Measurements from ENCODE around the gene RNF150. TPM values are rescaled to one million over a fixed set of nuclear protein-coding genes. Genes with fewer than 3 reads are reported as not detected.

RNF150 gene
- polyA plus RNA-seq, 1 donor = 9.0 TPM

- H3K4me1 ChIP-seq (ENCODE audit: control insufficient read depth, insufficient read depth, low read length) = no peaks in the 10 kb centered on the region
- no peaks in the 10 kb centered on the region for H3K36me3 ChIP-seq (ENCODE audit: control insufficient read depth, insufficient read depth, low read length)
- DNase-seq = peak in 1 of 2 donors; percentile 12
- H3K9me3 ChIP-seq (ENCODE audit: control insufficient read depth, low read depth, low read length) = no peaks in the 10 kb centered on the region
- H3K27me3 ChIP-seq (ENCODE audit: control insufficient read depth, insufficient read depth, low read length) = no peaks in the 10 kb centered on the region
- H3K4me3 ChIP-seq (ENCODE audit: low read length) = no peak overlapping the region
- no CpG with 5 or more reads among the region's 1 CpG for WGBS (ENCODE audit: insufficient coverage, low lambda C conversion rate)
- no peak overlapping the region for H3K27ac ChIP-seq (ENCODE audit: low read length)
Measured at GRCh38 chr4:140955641-140956040, 177.6 kb downstream of the RNF150 start.

GRCh38 chr4:140952717-140953116 lies 180.6 kb downstream of the RNF150 start:
- H3K27ac ChIP-seq (ENCODE audit: low read length) = no peak overlapping the region
- no peaks in the 10 kb centered on the region for H3K4me1 ChIP-seq (ENCODE audit: control insufficient read depth, insufficient read depth, low read length)
- no peak overlapping the region for H3K4me3 ChIP-seq (ENCODE audit: low read length)
- DNase-seq = no peak
- no peaks in the 10 kb centered on the region for H3K27me3 ChIP-seq (ENCODE audit: control insufficient read depth, insufficient read depth, low read length)
- 100% methylated on average over 1 of the region's 3 CpGs for WGBS (ENCODE audit: insufficient coverage, low lambda C conversion rate)
- H3K9me3 ChIP-seq (ENCODE audit: control insufficient read depth, low read depth, low read length) = no peaks in the 10 kb centered on the region
- no peaks in the 10 kb centered on the region for H3K36me3 ChIP-seq (ENCODE audit: control insufficient read depth, insufficient read depth, low read length)

- H3K27ac ChIP-seq (ENCODE audit: low read length) = no peak overlapping the region
- no peak for DNase-seq
- H3K4me1 ChIP-seq (ENCODE audit: control insufficient read depth, insufficient read depth, low read length) = no peaks in the 10 kb centered on the region
- WGBS (ENCODE audit: insufficient coverage, low lambda C conversion rate) = 100% methylated on average over 1 of the region's 7 CpGs
- no peaks in the 10 kb centered on the region for H3K27me3 ChIP-seq (ENCODE audit: control insufficient read depth, insufficient read depth, low read length)
- H3K9me3 ChIP-seq (ENCODE audit: control insufficient read depth, low read depth, low read length) = no peaks in the 10 kb centered on the region
- no peak overlapping the region for H3K4me3 ChIP-seq (ENCODE audit: low read length)
- H3K36me3 ChIP-seq (ENCODE audit: control insufficient read depth, insufficient read depth, low read length) = no peaks in the 10 kb centered on the region
Measured at GRCh38 chr4:140947506-140947905, 185.8 kb downstream of the RNF150 start.

GRCh38 chr4:140945106-140945505 lies 188.2 kb downstream of the RNF150 start:
- H3K27ac ChIP-seq (ENCODE audit: low read length) = no peak overlapping the region
- H3K27me3 ChIP-seq (ENCODE audit: control insufficient read depth, insufficient read depth, low read length) = no peaks in the 10 kb centered on the region
- no peaks in the 10 kb centered on the region for H3K9me3 ChIP-seq (ENCODE audit: control insufficient read depth, low read depth, low read length)
- 79% methylated on average over 2 of the region's 2 CpGs for WGBS (ENCODE audit: insufficient coverage, low lambda C conversion rate)
- H3K4me3 ChIP-seq (ENCODE audit: low read length) = no peak overlapping the region
- no peaks in the 10 kb centered on the region for H3K4me1 ChIP-seq (ENCODE audit: control insufficient read depth, insufficient read depth, low read length)
- no peak for DNase-seq
- H3K36me3 ChIP-seq (ENCODE audit: control insufficient read depth, insufficient read depth, low read length) = no peaks in the 10 kb centered on the region

GRCh38 chr4:140944572-140944971 lies 188.7 kb downstream of the RNF150 start:
- no peaks in the 10 kb centered on the region for H3K9me3 ChIP-seq (ENCODE audit: control insufficient read depth, low read depth, low read length)
- no peak for DNase-seq
- WGBS (ENCODE audit: insufficient coverage, low lambda C conversion rate) = 75% methylated on average over 2 of the region's 2 CpGs
- no peaks in the 10 kb centered on the region for H3K4me1 ChIP-seq (ENCODE audit: control insufficient read depth, insufficient read depth, low read length)
- no peak overlapping the region for H3K27ac ChIP-seq (ENCODE audit: low read length)
- H3K27me3 ChIP-seq (ENCODE audit: control insufficient read depth, insufficient read depth, low read length) = no peaks in the 10 kb centered on the region
- no peak overlapping the region for H3K4me3 ChIP-seq (ENCODE audit: low read length)
- no peaks in the 10 kb centered on the region for H3K36me3 ChIP-seq (ENCODE audit: control insufficient read depth, insufficient read depth, low read length)

GRCh38 chr4:140944199-140944515 lies 189.1 kb downstream of the RNF150 start:
- H3K9me3 ChIP-seq (ENCODE audit: control insufficient read depth, low read depth, low read length) = no peaks in the 10 kb centered on the region
- H3K27ac ChIP-seq (ENCODE audit: low read length) = no peak overlapping the region
- no peaks in the 10 kb centered on the region for H3K27me3 ChIP-seq (ENCODE audit: control insufficient read depth, insufficient read depth, low read length)
- H3K36me3 ChIP-seq (ENCODE audit: control insufficient read depth, insufficient read depth, low read length) = no peaks in the 10 kb centered on the region
- WGBS (ENCODE audit: insufficient coverage, low lambda C conversion rate) = no CpG with 5 or more reads among the region's 2 CpGs
- DNase-seq = no peak
- no peaks in the 10 kb centered on the region for H3K4me1 ChIP-seq (ENCODE audit: control insufficient read depth, insufficient read depth, low read length)
- no peak overlapping the region for H3K4me3 ChIP-seq (ENCODE audit: low read length)

- H3K4me1 ChIP-seq (ENCODE audit: control insufficient read depth, insufficient read depth, low read length) = no peaks in the 10 kb centered on the region
- no CpG with 5 or more reads among the region's 3 CpGs for WGBS (ENCODE audit: insufficient coverage, low lambda C conversion rate)
- no peaks in the 10 kb centered on the region for H3K9me3 ChIP-seq (ENCODE audit: control insufficient read depth, low read depth, low read length)
- H3K4me3 ChIP-seq (ENCODE audit: low read length) = no peak overlapping the region
- H3K27ac ChIP-seq (ENCODE audit: low read length) = no peak overlapping the region
- H3K27me3 ChIP-seq (ENCODE audit: control insufficient read depth, insufficient read depth, low read length) = no peaks in the 10 kb centered on the region
- H3K36me3 ChIP-seq (ENCODE audit: control insufficient read depth, insufficient read depth, low read length) = no peaks in the 10 kb centered on the region
- no peak for DNase-seq
Measured at GRCh38 chr4:140943486-140944198, 189.6 kb downstream of the RNF150 start.

- H3K27ac ChIP-seq (ENCODE audit: low read length) = no peak overlapping the region
- H3K4me1 ChIP-seq (ENCODE audit: control insufficient read depth, insufficient read depth, low read length) = no peaks in the 10 kb centered on the region
- DNase-seq = no peak
- no peaks in the 10 kb centered on the region for H3K27me3 ChIP-seq (ENCODE audit: control insufficient read depth, insufficient read depth, low read length)
- no CpG with 5 or more reads among the region's 2 CpGs for WGBS (ENCODE audit: insufficient coverage, low lambda C conversion rate)
- H3K4me3 ChIP-seq (ENCODE audit: low read length) = no peak overlapping the region
- no peaks in the 10 kb centered on the region for H3K36me3 ChIP-seq (ENCODE audit: control insufficient read depth, insufficient read depth, low read length)
- no peaks in the 10 kb centered on the region for H3K9me3 ChIP-seq (ENCODE audit: control insufficient read depth, low read depth, low read length)
Measured at GRCh38 chr4:140940589-140940988, 192.7 kb downstream of the RNF150 start.

GRCh38 chr4:140937866-140938265 lies 195.4 kb downstream of the RNF150 start:
- no peaks in the 10 kb centered on the region for H3K27me3 ChIP-seq (ENCODE audit: control insufficient read depth, insufficient read depth, low read length)
- no peaks in the 10 kb centered on the region for H3K36me3 ChIP-seq (ENCODE audit: control insufficient read depth, insufficient read depth, low read length)
- no peaks in the 10 kb centered on the region for H3K4me1 ChIP-seq (ENCODE audit: control insufficient read depth, insufficient read depth, low read length)
- DNase-seq = no peak
- H3K4me3 ChIP-seq (ENCODE audit: low read length) = no peak overlapping the region
- 90% methylated on average over 2 of the region's 6 CpGs for WGBS (ENCODE audit: insufficient coverage, low lambda C conversion rate)
- no peak overlapping the region for H3K27ac ChIP-seq (ENCODE audit: low read length)
- no peaks in the 10 kb centered on the region for H3K9me3 ChIP-seq (ENCODE audit: control insufficient read depth, low read depth, low read length)

- DNase-seq = no peak
- Histone ChIP-seq H3K9me3 (ENCODE audit: control insufficient read depth, low read depth, low read length) (no peaks in the 10 kb centered on the region), H3K4me1 (ENCODE audit: control insufficient read depth, insufficient read depth, low read length) (no peaks in the 10 kb centered on the region), H3K36me3 (ENCODE audit: control insufficient read depth, insufficient read depth, low read length) (no peaks in the 10 kb centered on the region), H3K4me3 (ENCODE audit: low read length) (no peak overlapping the region), H3K27ac (ENCODE audit: low read length) (no peak overlapping the region), H3K27me3 (ENCODE audit: control insufficient read depth, insufficient read depth, low read length) (no peaks in the 10 kb centered on the region)
- WGBS (ENCODE audit: insufficient coverage, low lambda C conversion rate) = 57% methylated on average over 1 of the region's 4 CpGs
Measured at GRCh38 chr4:140935254-140935653, 198.0 kb downstream of the RNF150 start.

GRCh38 chr4:140932501-140933045 lies 200.7 kb downstream of the RNF150 start:
- Histone ChIP-seq H3K36me3 (ENCODE audit: control insufficient read depth, insufficient read depth, low read length) (no peaks in the 10 kb centered on the region), H3K4me3 (ENCODE audit: low read length) (no peak overlapping the region), H3K27me3 (ENCODE audit: control insufficient read depth, insufficient read depth, low read length) (no peaks in the 10 kb centered on the region), H3K27ac (ENCODE audit: low read length) (no peak overlapping the region), H3K9me3 (ENCODE audit: control insufficient read depth, low read depth, low read length) (no peaks in the 10 kb centered on the region), H3K4me1 (ENCODE audit: control insufficient read depth, insufficient read depth, low read length) (no peaks in the 10 kb centered on the region)
- no CpG with 5 or more reads among the region's 2 CpGs for WGBS (ENCODE audit: insufficient coverage, low lambda C conversion rate)
- DNase-seq = no peak
